NCI-H1092 (cell line): ENCODE measurements around the gene ZMYM4.
"Not testable (repeated sequence)": the region's sequence is repeated elsewhere in the genome, so short reads cannot be mapped to it uniquely, and the experiment has no call there.

Source experiments
- DNase-seq: peaks from one replicate; lab custom pipeline; 2025; lab: John Stamatoyannopoulos, UW

ZMYM4 gene

GRCh38 chr1:35454176-35454575 is 185.7 kb downstream of the ZMYM4 start:
- no peak for DNase-seq

DNA sequence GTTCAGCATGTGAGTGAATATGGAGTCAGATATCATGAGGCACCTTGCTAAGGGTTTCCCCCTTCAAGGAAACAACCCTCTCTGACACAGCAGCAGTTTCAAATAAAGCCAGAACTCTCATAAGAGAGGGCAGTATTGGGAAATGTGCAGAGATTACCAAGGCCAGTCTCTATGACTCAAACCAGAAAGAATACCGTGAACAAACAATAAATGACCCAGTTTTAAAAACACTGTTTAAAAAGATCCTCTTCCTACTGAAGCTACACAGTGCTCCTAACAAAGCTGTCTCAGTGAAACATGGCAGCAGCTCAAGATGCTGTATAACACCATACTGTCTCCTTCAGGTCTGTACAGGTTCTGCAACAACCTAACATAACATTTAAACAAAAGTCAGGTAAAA is 186.1 kb downstream of the ZMYM4 start:
- no peak for DNase-seq

DNA sequence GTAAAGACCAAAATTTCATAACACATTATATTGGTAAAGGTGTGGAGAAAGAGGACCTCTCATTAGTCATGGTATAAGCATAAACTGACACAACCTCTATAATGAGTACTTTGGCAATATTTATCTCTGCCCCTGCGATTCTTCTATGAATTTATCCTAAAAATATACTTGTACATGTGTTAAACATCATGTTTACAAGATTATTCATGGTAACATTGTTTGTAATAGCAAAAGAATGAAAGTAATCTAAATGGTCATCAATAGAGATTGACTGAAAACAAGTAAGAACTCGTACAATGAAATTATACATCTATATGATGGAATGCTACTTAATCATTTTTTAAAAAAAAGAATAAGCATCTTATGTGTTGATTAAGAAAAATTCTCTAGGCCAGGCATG is 192.3 kb downstream of the ZMYM4 start:
- DNase-seq = no peak

DNA sequence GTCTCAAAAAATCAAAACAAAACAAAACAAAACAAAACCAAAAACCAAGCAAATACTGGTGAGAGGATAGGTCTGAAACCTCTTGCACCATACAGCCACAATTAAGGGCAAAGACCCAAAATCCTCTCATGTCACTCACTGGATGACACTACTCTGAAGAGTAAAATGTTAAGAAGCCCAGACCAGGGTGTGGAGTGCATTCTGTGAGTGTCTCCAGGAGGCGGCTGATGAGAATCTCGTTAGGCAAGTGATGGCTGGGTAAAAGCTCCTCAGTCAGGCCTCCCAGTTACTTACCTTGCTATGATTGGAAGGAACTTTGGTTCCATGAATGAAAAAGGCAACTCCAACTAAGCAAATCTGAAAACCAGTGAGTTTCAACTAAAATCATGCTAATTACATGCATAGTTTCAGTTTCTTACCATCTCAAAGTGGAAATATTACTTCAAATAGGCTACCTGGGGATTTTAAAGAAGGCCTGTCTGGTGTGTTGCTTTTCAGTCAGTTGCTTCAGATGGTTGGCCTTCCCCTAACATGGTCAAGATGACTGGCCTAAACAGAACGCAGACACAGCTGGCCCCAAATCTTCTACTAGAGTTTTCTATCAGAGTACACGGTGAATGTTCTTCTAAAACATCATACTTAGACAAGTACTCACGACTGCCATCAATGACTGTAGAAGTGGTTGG is 193.6 kb downstream of the ZMYM4 start:
- no peak for DNase-seq

DNA sequence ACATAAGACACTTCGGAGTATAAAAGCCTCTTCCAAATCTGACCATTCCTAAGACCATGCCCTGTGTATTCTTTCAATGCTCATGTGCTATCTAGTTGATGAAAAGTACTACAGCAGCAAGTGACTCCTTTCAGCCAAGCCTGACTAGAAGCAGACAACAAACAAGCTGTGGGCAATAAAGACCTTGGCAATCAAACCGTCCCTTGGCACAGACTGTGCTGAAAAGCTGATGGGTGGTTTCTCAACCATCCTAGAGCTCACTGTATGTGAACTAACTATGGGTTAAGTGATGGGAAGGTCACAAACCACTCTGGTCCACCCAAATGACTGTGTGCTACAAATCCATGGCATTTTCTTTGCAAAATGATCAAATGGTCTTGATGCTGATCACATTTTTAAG is 194.7 kb downstream of the ZMYM4 start:
- DNase-seq = no peak

- DNase-seq = not testable (repeated sequence)
Measured at GRCh38 chr1:35463749-35464148, 195.2 kb downstream of the ZMYM4 start.

GRCh38 chr1:35466120-35466519 is 197.6 kb downstream of the ZMYM4 start:
- no peak for DNase-seq

DNA sequence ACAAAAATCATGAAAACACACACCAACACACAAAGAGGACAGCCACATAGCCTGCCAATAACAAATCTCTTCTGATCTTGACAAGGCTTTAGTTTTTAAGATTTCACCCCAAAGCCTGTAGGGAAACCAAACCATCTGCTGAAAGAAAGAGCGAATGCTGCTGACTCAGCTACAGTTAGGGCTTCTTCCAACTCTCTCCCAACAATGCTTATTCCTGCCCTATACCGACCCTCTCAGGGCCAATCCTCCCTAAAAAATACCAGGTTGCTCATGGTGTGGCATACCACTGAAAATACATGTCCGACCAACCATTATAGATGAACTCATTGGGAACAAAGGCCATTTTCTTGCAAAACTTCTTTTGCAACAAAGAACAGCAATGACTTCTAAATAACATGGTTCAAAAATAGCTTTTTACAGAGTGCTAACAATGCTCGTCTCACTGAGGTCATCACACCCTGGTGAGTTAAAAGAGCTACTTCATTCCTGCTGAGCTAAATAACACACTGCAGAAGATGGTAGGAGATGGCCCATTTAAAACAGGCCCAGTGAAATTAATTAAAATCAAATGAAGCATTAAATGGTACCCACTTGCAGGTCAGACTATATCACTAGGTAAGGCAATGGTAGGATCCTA is 202.6 kb downstream of the ZMYM4 start:
- no peak for DNase-seq
